ENCODE results near the gene PIP. TPM values are rescaled to one million over a fixed set of nuclear protein-coding genes. Genes with fewer than 3 reads are reported as not detected.

Gene PIP
- total and polyA plus RNA-seq, 4 experiments from 2014 or later = not detected

Other genes with a start within 250 kb of the PIP start
- gene TRPV6, start 246.3 kb upstream of the PIP start, total RNA-seq = not detected
- gene TRPV6, start 246.3 kb upstream of the PIP start, polyA plus RNA-seq = under 1 TPM in 1 of 2 donors, not detected in 1; 0.09 TPM
- gene TRPV5, start 198.3 kb upstream of the PIP start, total RNA-seq = not detected
- not detected for gene TRPV5, start 198.3 kb upstream of the PIP start, polyA plus RNA-seq
- not detected for gene LLCFC1, start 192.6 kb upstream of the PIP start, total RNA-seq
- gene LLCFC1, start 192.6 kb upstream of the PIP start, polyA plus RNA-seq = not detected
- gene KEL, start 169.7 kb upstream of the PIP start, total RNA-seq = under 1 TPM; 0.20 to 0.61 TPM
- gene KEL, start 169.7 kb upstream of the PIP start, polyA plus RNA-seq = not detected
- gene OR9A2, start 104.9 kb upstream of the PIP start, total RNA-seq = not detected
- gene OR9A2, start 104.9 kb upstream of the PIP start, polyA plus RNA-seq = not detected
- gene OR6V1, start 79.7 kb upstream of the PIP start, total RNA-seq = not detected
- gene OR6V1, start 79.7 kb upstream of the PIP start, polyA plus RNA-seq = not detected
- gene TAS2R39, start 51.3 kb downstream of the PIP start, total RNA-seq = not detected
- gene TAS2R39, start 51.3 kb downstream of the PIP start, polyA plus RNA-seq = not detected
- not detected for gene TAS2R40, start 90.0 kb downstream of the PIP start, total RNA-seq
- gene TAS2R40, start 90.0 kb downstream of the PIP start, polyA plus RNA-seq = not detected
- gene GSTK1, start 131.4 kb downstream of the PIP start, total RNA-seq = 100 to 1,000 TPM; 469 to 482 TPM
- gene GSTK1, start 131.4 kb downstream of the PIP start, polyA plus RNA-seq = 100 to 1,000 TPM; 692 to 748 TPM
- gene TMEM139, start 152.9 kb downstream of the PIP start, total RNA-seq = 1 to 10 TPM in 1 of 2 experiments, under 1 TPM in 1; 0.61 to 1.8 TPM
- gene TMEM139, start 152.9 kb downstream of the PIP start, polyA plus RNA-seq = 1 to 10 TPM; 1.0 to 2.1 TPM
- gene CASP2, start 156.3 kb downstream of the PIP start, total RNA-seq = 10 to 100 TPM; 94.3 to 96.1 TPM
- 10 to 100 TPM in 1 of 2 donors, 1 to 10 TPM in 1; 5.3 to 29.2 TPM for gene CASP2, start 156.3 kb downstream of the PIP start, polyA plus RNA-seq
- gene CLCN1, start 184.0 kb downstream of the PIP start, total RNA-seq = not detected
- gene CLCN1, start 184.0 kb downstream of the PIP start, polyA plus RNA-seq = under 1 TPM in 1 of 2 donors, not detected in 1; 0.06 TPM
- under 1 TPM; 0.61 to 0.97 TPM for gene FAM131B, start 230.6 kb downstream of the PIP start, total RNA-seq
- gene FAM131B, start 230.6 kb downstream of the PIP start, polyA plus RNA-seq = not detected
- gene ZYX, start 249.3 kb downstream of the PIP start, total RNA-seq = 100 to 1,000 TPM; 145 to 148 TPM
- 100 to 1,000 TPM in 1 of 2 donors, 10 to 100 TPM in 1; 55.7 to 145 TPM for gene ZYX, start 249.3 kb downstream of the PIP start, polyA plus RNA-seq